Gastroesophageal sphincter (tissue), 4 donors: Measurements from ENCODE around the gene DPP6. TPM values are rescaled to one million over a fixed set of nuclear protein-coding genes. Genes with fewer than 3 reads are reported as not detected.

Source experiments
- ATAC-seq: fragments of 150-250 bp; one replicate; pipeline ENCODE4 v1.9.1; 2016; ENCODE audit warnings: mild to moderate bottlenecking, moderate library complexity
- H3K27ac ChIP-seq, 4 donors: fragments of 200-600 bp; sonication (generic) in 3 of 4; 1 replicate in 3 of 4; 2 replicates in 1 of 4; pipeline ENCODE4 v1.5.1; 2016 to 2019
- H3K27me3 ChIP-seq: fragments of 200-600 bp; sonication (generic); one replicate; pipeline ENCODE4 v1.5.1; 2019
- H3K36me3 ChIP-seq, 2 donors: fragments of 200-600 bp; sonication (generic); one replicate each; pipeline ENCODE4 v1.5.1; 2019; ENCODE audit warnings: control low read depth in 1 of 2
- H3K4me1 ChIP-seq, 3 donors: fragments of 200-600 bp; sonication (generic); 1 replicate in 2 of 3; 2 replicates in 1 of 3; pipeline ENCODE4 v1.5.1; 2016 to 2019; ENCODE audit warnings: control low read depth in 2 of 3
- H3K4me3 ChIP-seq, 2 donors: fragments of 200-600 bp; sonication (generic); one replicate each; pipeline ENCODE4 v1.5.1; 2019; ENCODE audit warnings: mild to moderate bottlenecking in 1 of 2, moderate library complexity in 1 of 2
- H3K9me3 ChIP-seq, 3 donors: fragments of 200-600 bp; sonication (generic); one replicate each; pipeline ENCODE4 v1.5.1; 2017 to 2019; ENCODE audit warnings: control low read depth in 2 of 3
- EP300 ChIP-seq: sonication (generic); formaldehyde crosslinking; IDR thresholded peaks from one replicate; pipeline ENCODE4 v1.6.1; 2017; ENCODE audit warnings: antibody characterized with exemption, mild to moderate bottlenecking
- POLR2A ChIP-seq, 2 donors: fragments of 450-650 bp; IDR thresholded peaks; one replicate each; pipeline ENCODE4 v1.6.1; 2017; ENCODE audit warnings: antibody characterized with exemption in 2 of 2, mild to moderate bottlenecking in 2 of 2, moderate library complexity in 1 of 2
- POLR2AphosphoS5 ChIP-seq: sonication (generic); formaldehyde crosslinking; IDR thresholded peaks from one replicate; pipeline ENCODE4 v1.6.1; 2017; ENCODE audit warnings: antibody characterized with exemption
- WGBS, 2 donors: methylation state at CpG; one replicate each; pipeline ENCODE4 v1.1.5; 2018; ENCODE audit warnings: low coverage in 1 of 2; 5-methylcytosine and 5-hydroxymethylcytosine counted together
- total RNA-seq, 4 donors: library from RNA; depleted of rRNA; stranded (reverse); fragments of >200 nt; gene quantifications; one replicate each; pipeline ENCODE4 v1.1.0, GENCODE V29; 2016
- TF ChIP-seq, protein P1 (sequence below), 4 experiments: fragments of 200-600 bp in 2 of 4; fragments of 450-650 bp in 2 of 4; sonication (generic) in 1 of 4; IDR thresholded peaks; one replicate each; pipeline ENCODE4 v1.5.1; 2017 to 2019; ENCODE audit warnings: antibody characterized with exemption in 4 of 4, mild to moderate bottlenecking in 2 of 4, moderate library complexity in 2 of 4

The DPP6 gene
- total RNA-seq, 4 donors from 2014 or later = 14.3 to 40.0 (median 23.1) TPM

DNA sequence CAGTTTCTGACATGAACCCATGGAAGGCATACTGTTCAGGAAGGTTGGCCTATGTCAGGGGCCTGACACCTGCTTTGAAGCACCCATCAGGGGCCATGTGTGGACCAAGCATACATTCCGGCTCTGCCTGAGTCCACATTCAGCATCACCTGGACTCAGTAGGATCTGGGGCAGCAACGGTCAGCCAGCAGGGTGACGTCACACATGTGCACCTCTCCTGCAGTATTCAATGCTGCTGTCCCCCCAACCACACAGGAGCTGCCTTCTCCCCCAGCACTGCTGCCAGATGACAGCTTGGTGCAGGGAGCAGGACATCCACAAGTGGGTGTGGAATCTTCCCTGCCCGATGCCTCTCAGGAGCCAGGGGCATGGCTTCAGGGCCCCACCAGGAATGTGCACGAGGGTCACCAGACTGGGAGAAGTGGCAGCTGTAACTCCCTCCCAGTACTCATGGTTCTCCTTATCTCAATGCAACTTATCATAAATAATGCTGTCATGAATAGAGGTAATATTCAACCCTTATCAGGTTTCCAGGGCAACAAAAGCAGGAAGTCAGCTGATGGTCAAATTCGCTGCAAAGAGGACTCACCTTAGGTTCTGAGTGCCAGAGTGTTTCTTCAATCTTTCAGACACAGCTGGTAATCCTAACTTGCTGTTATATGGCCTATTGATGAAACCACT lies 657.8 kb downstream of the DPP6 start:
- H3K27me3 ChIP-seq = no peaks in the 10 kb centered on the region
- TF ChIP-seq EP300 (no peak), POLR2A (IDR thresholded peaks at IDR 0.05) (no peak), POLR2AphosphoS5 (no peak)
- TF ChIP-seq, protein P1, sequence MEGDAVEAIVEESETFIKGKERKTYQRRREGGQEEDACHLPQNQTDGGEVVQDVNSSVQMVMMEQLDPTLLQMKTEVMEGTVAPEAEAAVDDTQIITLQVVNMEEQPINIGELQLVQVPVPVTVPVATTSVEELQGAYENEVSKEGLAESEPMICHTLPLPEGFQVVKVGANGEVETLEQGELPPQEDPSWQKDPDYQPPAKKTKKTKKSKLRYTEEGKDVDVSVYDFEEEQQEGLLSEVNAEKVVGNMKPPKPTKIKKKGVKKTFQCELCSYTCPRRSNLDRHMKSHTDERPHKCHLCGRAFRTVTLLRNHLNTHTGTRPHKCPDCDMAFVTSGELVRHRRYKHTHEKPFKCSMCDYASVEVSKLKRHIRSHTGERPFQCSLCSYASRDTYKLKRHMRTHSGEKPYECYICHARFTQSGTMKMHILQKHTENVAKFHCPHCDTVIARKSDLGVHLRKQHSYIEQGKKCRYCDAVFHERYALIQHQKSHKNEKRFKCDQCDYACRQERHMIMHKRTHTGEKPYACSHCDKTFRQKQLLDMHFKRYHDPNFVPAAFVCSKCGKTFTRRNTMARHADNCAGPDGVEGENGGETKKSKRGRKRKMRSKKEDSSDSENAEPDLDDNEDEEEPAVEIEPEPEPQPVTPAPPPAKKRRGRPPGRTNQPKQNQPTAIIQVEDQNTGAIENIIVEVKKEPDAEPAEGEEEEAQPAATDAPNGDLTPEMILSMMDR (IDR thresholded peaks at IDR 0.05) = no peak
- no peak overlapping the region for H3K4me3 ChIP-seq
- no peak overlapping the region for H3K27ac ChIP-seq
- no peaks in the 10 kb centered on the region for H3K4me1 ChIP-seq
- WGBS, 2 donors = 0 to 40% methylated on average over 1 of the region's 6 CpGs
- H3K9me3 ChIP-seq = peaks cover 0 to 8% (median 0%) of the 10 kb centered on the region in 3 donors
- no peaks in the 10 kb centered on the region for H3K36me3 ChIP-seq
- ATAC-seq = no peak

DNA sequence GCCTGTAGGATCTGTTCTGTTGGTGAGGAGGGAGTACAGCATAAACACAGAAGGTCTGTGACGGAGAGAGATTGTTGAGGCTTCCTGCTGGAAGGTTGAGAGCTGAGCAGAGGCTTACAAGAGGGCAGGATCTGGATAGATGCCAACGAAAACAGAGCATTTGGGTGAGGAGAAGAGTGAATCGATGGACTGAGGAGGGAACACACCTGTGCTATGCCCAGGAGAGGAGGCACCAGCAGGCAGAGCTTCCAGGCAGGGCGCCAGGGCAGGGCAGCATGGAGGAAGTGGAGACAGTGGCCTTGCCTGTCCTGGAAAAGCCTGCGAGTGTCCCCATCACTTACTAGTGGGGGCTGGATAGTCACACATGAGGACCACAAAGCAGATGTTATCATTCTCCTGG lies 667.8 kb downstream of the DPP6 start:
- 44 to 59% methylated on average over 3 of the region's 5 CpGs for WGBS, 2 donors
- Histone ChIP-seq H3K4me1 (no peaks in the 10 kb centered on the region), H3K4me3 (no peak overlapping the region), H3K27me3 (no peaks in the 10 kb centered on the region), H3K36me3 (no peaks in the 10 kb centered on the region), H3K27ac (no peak overlapping the region), H3K9me3 (no peaks in the 10 kb centered on the region)
- TF ChIP-seq POLR2AphosphoS5 (no peak), POLR2A (IDR thresholded peaks at IDR 0.05) (no peak), EP300 (no peak)
- TF ChIP-seq, protein P1 (IDR thresholded peaks at IDR 0.05) = no peak
- no peak for ATAC-seq

DNA sequence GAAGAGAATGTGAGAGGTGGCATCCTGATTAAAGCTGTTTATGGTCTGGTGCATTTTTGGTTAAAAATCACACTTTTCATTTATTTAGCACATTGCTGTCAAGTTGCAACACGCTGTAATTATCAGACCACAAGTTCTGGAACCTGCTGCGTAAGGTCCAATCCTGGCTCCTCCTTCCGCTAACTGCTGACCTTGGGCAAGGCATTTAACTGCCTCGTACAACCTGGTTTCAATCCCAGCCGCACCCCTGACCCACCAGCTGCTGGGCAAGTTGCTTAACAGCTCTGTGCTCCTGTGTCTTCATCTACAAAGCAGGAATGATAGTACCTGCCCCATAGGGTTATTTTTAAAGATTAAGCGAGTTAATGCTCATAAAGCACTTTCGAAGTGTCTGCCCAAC lies 668.9 kb downstream of the DPP6 start:
- TF ChIP-seq EP300 (no peak), POLR2AphosphoS5 (no peak), POLR2A (IDR thresholded peaks at IDR 0.05) (no peak)
- TF ChIP-seq, protein P1 (IDR thresholded peaks at IDR 0.05) = no peak
- peaks cover 0 to 5% (median 0%) of the 10 kb centered on the region in 3 donors for H3K9me3 ChIP-seq
- H3K4me3 ChIP-seq = no peak overlapping the region
- no peak for ATAC-seq
- WGBS, 2 donors = 67 to 79% methylated on average over 2 to 6 of the region's 7 CpGs
- H3K27me3 ChIP-seq = no peaks in the 10 kb centered on the region
- H3K36me3 ChIP-seq = no peaks in the 10 kb centered on the region
- no peak overlapping the region for H3K27ac ChIP-seq
- H3K4me1 ChIP-seq = no peaks in the 10 kb centered on the region

DNA sequence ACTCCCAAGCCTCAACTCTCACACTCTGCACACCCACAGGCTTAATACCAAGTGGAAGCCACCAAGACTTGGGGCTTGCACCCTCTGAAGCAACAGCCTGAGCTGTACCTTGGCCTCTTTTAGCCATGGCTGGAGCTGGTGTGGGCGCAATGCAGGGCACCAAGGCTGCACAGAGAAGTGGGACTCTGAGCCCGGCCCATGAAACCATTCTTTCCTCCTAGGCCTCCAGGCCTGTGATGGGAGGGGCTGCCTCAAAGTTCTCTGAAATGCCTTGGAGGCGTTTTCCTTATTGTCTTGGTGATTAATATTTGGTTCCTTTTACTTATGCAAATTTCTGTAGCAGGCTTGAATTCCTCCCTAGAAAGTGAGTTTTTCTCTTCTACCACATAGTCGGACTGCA lies 674.2 kb downstream of the DPP6 start:
- WGBS, 2 donors = 82% methylated on average over 4 of the region's 4 CpGs
- TF ChIP-seq POLR2A (IDR thresholded peaks at IDR 0.05) (no peak), EP300 (no peak), POLR2AphosphoS5 (no peak)
- TF ChIP-seq, protein P1 (IDR thresholded peaks at IDR 0.05) = no peak
- no peaks in the 10 kb centered on the region for H3K27me3 ChIP-seq
- H3K4me3 ChIP-seq = no peak overlapping the region
- no peaks in the 10 kb centered on the region for H3K4me1 ChIP-seq
- peaks cover 0 to 16% (median 0%) of the 10 kb centered on the region in 3 donors for H3K9me3 ChIP-seq
- H3K36me3 ChIP-seq = peaks cover 0 to 15% of the 10 kb centered on the region in 2 donors
- no peak for ATAC-seq
- H3K27ac ChIP-seq = no peak overlapping the region

DNA sequence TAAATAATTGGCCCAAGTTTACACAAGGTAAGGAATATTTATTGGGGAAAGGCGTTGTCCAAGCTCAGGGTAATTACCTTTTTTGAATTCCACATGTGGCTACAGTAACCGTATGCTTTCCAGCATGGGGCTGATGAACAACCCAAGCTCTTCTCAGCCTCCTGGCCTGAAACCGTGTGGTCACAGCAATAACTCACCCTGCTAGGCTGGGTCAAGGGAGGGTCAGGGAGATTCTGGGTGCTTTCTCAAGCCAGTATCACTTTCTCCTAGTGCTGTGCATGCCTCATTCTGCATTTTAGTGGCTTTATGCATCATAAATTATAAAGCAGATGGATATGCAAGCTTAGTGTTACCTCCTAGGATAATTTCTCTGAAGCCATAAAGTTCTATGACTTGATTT lies 676.9 kb downstream of the DPP6 start:
- H3K27me3 ChIP-seq = no peaks in the 10 kb centered on the region
- no peak overlapping the region for H3K27ac ChIP-seq
- no peaks in the 10 kb centered on the region for H3K4me1 ChIP-seq
- H3K9me3 ChIP-seq = peaks cover 0 to 18% (median 0%) of the 10 kb centered on the region in 3 donors
- 48 to 100% methylated on average over 2 to 3 of the region's 3 CpGs for WGBS, 2 donors
- TF ChIP-seq POLR2A (IDR thresholded peaks at IDR 0.05) (no peak), POLR2AphosphoS5 (no peak), EP300 (no peak)
- TF ChIP-seq, protein P1 (IDR thresholded peaks at IDR 0.05) = no peak
- H3K36me3 ChIP-seq = peaks cover 0 to 15% of the 10 kb centered on the region in 2 donors
- H3K4me3 ChIP-seq = no peak overlapping the region
- no peak for ATAC-seq
